ENCODE results near the gene SAFB.
"Not testable (repeated sequence)": the region's sequence is repeated elsewhere in the genome, so short reads cannot be mapped to it uniquely, and the experiment has no call there.

SAFB gene

DNA sequence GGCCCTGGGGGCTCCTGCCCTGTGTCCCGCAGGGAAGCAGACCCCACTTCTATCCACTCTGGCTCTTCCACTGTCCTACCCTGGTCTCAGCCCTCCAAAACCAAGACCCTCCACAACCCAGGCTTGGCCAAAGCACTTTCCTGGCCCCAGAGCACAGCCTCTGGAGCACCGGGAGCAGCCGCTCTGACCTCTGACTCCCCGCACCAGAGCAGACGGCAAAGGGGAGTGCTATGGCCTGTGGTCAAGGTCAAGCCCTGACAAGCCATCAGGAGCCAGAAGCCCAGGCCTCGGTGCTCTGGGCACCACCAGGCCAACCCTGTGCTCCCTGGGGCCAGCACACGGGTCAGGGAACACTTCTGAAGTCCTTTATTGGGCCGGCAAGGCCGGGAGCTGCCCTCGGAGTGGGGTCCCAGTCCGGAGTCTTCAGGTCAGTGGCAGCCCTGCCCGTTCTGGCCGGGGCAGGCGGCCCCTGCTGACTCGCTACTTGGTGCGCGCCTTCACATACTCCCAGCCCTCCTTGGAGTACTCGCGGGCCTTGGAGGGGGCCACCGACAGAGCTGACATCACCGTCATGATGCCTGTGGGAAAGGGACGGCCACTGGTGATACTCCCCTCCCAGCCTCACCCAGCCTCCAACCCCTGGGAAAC is 55.3 kb downstream of the SAFB start:
- H3K4me3 ChIP-seq (ENCODE audit: low read length), result no peak overlapping the region
- DNase-seq (ENCODE audit: low read depth, low spot score), result no peak

GRCh38 chr19:5679289-5680083 is 56.6 kb downstream of the SAFB start:
- no peak for DNase-seq (ENCODE audit: low read depth, low spot score)

DNA sequence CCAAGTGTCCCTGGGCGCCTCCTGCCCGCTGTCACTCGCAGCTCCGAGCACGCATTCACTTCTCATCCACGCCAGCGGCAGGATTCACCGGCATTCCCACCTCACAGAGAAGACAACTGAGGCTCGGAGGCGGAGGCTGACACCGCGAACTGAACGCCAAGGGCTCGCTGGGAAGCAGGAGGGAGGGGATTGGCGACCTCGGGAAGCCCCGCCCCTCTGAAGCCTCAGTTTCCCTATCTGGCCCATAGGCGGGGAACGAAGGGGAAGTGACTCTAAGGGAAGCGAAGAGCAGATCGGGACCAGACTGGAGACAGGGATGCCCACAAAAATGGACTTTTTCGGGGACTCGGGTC is 57.2 kb downstream of the SAFB start:
- peak overlapping the region; percentile 97 for H3K4me3 ChIP-seq (ENCODE audit: low read length)
- DNase-seq (ENCODE audit: low read depth, low spot score), result no peak

More at GRCh38 chr19:5679289-5680083, 56.6 kb downstream of the SAFB start:
- H3K4me3 ChIP-seq (ENCODE audit: low read length), result peak overlapping the region; percentile 97

GRCh38 chr19:5680437-5681368 is 57.8 kb downstream of the SAFB start, which contains the start of the genes HSD11B1L and MICOS13:
Gene HSD11B1L (plus strand): TSS chr19:5681027. CDS start chr19:5684833, 3,806 bp downstream.
Gene MICOS13 (minus strand): TSS chr19:5680516. CDS start chr19:5680486, 30 bp downstream.
- peak within 1 kb of the TSS; percentile 97 for H3K4me3 ChIP-seq (ENCODE audit: low read length)
- DNase-seq (ENCODE audit: low read depth, low spot score), result peak; percentile 98

DNA sequence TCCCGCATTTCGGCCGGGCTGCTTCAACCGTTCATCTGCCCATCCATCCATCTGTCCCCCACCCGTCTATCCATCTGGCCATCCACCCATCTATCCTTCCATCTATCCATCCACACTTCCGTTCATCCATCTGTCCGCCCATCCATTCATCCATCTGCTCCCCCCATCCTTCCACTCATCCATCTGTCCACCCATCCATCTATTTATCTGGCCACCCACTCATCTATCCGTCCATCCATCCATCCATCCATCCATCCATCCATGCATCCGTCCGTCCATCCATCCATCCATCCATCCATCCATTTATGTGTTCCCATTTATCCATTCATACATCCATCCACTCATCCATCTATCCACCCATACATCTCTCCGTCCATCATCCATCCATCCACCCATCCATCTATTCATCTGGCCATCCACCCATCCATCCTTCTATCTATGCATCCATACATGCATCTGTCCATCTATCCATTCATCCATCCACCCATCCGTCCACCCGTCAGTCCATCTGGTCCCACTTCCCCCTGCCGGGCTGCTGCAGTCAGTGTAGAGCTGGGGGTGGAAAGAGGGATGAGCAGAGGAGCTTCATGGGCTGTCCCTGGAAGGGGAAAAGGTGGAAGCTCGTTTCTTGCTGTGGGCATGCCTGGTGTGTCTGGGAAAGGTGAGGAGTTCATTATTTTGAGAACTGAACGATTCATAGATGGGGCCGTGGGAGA is 58.7 kb downstream of the SAFB start:
- peak overlapping the region; percentile 97 for H3K4me3 ChIP-seq (ENCODE audit: low read length)
- DNase-seq (ENCODE audit: low read depth, low spot score), result no peak

- H3K4me3 ChIP-seq (ENCODE audit: low read length), result no peak overlapping the region
Measured at GRCh38 chr19:5682107-5682482, 59.2 kb downstream of the SAFB start.

DNA sequence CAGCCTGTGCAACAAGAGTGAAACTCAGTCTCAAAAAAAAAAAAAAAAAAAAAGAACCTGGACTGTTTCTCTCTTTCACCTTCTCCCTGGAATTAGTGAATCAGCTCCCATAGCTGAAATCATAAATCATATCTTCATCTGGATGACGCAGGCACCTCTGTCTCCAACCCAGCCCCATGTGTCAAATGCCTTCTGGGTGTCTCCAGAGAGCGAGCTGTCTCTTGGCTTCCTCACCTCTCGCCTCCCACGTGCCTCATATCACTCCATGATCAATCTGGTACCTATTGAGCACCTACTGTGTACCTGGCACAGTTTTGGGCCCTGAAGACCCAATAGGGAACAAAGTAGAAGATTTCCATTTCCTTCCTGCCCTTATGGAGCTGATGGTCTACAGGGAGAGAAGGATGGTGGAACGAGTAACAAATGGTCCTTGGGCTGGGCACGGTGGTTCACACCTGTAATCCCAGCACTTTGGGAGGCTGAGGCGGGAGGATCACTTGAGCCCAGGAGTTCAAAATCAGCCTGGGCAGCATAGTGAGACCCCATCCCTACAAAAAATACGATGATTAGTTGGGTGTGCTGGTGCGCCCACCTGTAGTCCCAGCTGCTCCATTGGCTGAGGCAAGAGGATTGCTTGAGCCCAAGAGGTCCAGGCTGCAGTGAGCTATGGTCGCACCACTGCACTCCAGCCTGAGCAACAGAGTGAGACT is 60.4 kb downstream of the SAFB start:
- DNase-seq (ENCODE audit: low read depth, low spot score), result no peak
- no peak overlapping the region for H3K4me3 ChIP-seq (ENCODE audit: low read length)

More at GRCh38 chr19:5682107-5682482, 59.2 kb downstream of the SAFB start:
- no peak for DNase-seq (ENCODE audit: low read depth, low spot score)

- DNase-seq (ENCODE audit: low read depth, low spot score), result no peak
- H3K4me3 ChIP-seq (ENCODE audit: low read length), result no peak overlapping the region
Measured at GRCh38 chr19:5684694-5685430, 62.0 kb downstream of the SAFB start.

DNA sequence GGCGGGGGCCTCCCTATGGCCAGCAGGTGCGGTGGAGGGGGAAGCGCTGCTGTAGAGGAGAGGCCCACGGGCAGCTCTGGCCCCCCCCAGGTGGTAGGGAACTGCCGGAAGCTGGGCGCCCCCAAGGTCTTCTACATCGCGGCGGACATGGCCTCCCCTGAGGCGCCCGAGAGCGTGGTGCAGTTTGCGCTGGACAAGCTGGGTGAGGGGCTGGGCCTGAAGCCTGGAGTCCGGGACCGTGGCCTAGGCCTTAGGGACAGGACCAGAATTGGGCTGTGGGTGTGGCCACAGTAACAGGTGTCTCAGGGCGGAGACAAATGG is 63.4 kb downstream of the SAFB start:
- peak overlapping the region; percentile 54 for H3K4me3 ChIP-seq (ENCODE audit: low read length)
- DNase-seq (ENCODE audit: low read depth, low spot score), result no peak

GRCh38 chr19:5686647-5687359 is 63.9 kb downstream of the SAFB start:
- peak overlapping the region; percentile 54 for H3K4me3 ChIP-seq (ENCODE audit: low read length)
- peak; percentile 83 for DNase-seq (ENCODE audit: low read depth, low spot score)

DNA sequence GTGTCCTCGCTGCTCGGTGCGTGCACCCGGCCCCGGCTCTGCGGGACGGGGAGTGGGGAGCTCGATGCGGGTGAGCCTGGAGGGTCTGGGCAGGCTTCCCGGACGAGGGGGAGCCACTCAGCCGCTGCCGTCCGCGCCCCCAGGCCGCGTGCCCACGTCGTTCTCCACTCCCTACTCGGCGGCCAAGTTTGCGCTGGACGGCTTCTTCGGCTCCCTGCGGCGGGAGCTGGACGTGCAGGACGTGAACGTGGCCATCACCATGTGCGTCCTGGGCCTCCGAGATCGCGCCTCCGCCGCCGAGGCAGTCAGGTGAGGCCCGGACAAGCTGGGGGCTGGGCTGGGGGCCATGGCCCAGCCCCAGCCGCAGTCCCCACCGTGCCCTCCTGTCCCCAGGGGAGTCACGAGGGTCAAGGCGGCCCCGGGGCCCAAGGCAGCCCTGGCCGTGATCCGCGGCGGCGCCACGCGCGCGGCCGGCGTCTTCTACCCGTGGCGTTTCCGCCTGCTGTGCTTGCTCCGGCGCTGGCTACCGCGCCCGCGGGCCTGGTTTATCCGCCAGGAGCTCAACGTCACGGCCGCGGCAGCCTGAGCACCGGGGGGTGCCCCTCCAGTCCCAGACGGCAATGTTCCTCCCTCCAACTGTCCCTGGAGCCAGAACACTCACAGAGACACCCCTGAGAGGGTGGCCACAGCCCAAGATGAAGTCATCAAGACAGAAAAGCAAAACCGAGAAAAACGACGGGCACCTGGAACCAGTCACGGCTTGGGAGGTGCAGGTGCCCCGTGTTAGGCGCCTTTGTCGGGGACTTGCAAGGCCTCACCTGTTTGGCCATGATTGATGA is 64.7 kb downstream of the SAFB start:
- peak overlapping the region; percentile 54 for H3K4me3 ChIP-seq (ENCODE audit: low read length)
- DNase-seq (ENCODE audit: low read depth, low spot score), result no peak

- H3K4me3 ChIP-seq (ENCODE audit: low read length); DNase-seq (ENCODE audit: low read depth, low spot score): not testable (repeated sequence)
Measured at GRCh38 chr19:5688262-5688881, 65.5 kb downstream of the SAFB start.

GRCh38 chr19:5690125-5690954 is 67.5 kb downstream of the SAFB start, which contains the start of gene RPL36:
Gene RPL36 (plus strand): TSS chr19:5690295. CDS start chr19:5690508, 213 bp downstream.
- peak within 1 kb of the TSS; percentile 94 for H3K4me3 ChIP-seq (ENCODE audit: low read length)
- DNase-seq (ENCODE audit: low read depth, low spot score), result peak; percentile 94

DNA sequence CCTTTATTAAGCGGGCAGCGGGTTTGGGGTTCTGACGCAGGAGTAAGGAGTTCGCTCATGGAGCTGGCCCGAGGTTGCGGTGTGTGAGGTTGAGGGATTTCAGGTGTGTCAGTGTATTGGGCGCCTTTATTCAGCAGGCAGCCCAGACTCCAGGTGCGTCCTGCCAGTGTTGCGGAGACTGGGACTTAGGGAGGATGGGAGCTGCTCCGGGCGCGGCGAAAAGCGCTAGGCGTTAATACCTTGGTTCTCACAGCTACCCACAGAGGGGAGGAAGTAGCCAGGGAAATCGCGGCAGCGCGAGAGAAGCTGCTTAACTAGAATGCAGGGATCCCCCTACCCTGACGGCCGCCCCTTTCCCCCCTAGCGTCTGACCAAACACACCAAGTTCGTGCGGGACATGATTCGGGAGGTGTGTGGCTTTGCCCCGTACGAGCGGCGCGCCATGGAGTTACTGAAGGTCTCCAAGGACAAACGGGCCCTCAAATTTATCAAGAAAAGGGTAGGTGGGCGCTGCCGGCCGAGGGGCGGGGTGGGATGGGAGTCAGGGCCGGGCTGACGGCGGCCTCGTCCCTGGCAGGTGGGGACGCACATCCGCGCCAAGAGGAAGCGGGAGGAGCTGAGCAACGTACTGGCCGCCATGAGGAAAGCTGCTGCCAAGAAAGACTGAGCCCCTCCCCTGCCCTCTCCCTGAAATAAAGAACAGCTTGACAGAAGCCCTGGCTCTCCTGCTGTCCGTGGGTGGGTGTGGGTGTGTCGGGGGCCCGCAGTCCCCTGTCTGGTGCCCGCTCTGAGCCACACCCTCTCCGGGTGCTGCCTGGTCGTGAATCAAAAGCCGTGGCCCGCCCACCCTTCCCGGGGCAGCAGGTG is 68.3 kb downstream of the SAFB start:
- no peak for DNase-seq (ENCODE audit: low read depth, low spot score)
- H3K4me3 ChIP-seq (ENCODE audit: low read length), result peak overlapping the region; percentile 94
